ENCODE measurements around the gene ENTPD8. TPM values are rescaled to one million over a fixed set of nuclear protein-coding genes. Genes with fewer than 3 reads are reported as not detected.
"Not testable (repeated sequence)": the region's sequence is repeated elsewhere in the genome, so short reads cannot be mapped to it uniquely, and the experiment has no call there.

Gene ENTPD8
- total RNA-seq, 1 experiment from 2014 or later: not detected

DNA sequence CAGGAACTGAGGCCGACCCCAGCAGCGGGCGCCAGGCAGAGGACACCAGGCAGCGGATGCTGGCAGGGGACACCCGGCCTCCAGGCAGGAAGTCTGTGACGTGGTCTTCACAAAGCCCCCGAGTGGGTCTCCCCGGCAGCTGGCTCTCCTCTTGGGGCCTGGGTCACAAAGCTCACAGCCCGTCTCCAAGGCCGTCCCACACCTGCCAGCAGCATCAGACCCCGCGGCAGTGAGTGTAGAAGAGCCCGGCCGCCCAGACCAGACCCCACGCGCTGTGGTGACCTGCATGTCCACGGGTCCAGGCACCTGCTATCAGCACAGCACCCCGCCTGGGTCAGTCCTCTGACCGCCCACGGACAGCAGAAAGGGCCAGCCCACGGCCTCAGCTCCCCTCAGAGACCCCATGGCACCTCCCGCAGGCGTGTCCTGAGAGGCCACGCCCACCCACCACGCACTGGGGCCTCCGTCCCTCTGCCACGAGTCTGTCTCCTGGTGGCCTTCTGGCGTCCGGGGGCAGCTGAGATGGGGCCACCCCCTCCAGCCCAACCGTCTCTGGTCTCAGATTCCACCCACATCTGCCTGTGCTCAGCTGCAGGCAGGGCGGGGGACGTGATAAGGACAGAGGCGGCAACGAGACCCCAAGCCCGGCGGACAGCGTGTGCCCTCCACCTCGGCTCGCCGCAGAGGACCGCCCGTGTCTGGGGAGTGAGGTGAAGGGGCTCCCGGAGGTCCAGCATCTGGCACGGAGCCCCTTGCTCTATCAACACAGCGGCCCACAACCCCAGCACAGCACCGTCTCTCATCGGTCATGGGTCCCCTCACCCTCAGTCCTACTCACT, 52.3 kb downstream of the ENTPD8 start:
- no peak overlapping the region for H3K4me3 ChIP-seq
- DNase-seq: no peak

GRCh38 chr9:137387891-137388560, 53.1 kb downstream of the ENTPD8 start:
- H3K27ac ChIP-seq: no peak overlapping the region
- peaks cover 16% of the 10 kb centered on the region for H3K4me1 ChIP-seq
- no peak overlapping the region for H3K4me3 ChIP-seq
- no peak for DNase-seq
- H3K9me3 ChIP-seq (replicated peaks): no peaks in the 10 kb centered on the region
- H3K27me3 ChIP-seq: peaks cover 25% of the 10 kb centered on the region; the same call in 1 of the 2 replicates
- H3K36me3 ChIP-seq: no peaks in the 10 kb centered on the region

More for the DNA sequence above, 52.3 kb downstream of the ENTPD8 start:
- Histone ChIP-seq H3K9me3 (replicated peaks) (no peaks in the 10 kb centered on the region), H3K27ac (no peak overlapping the region), H3K4me1 (peaks cover 12% of the 10 kb centered on the region), H3K27me3 (peaks cover 25% of the 10 kb centered on the region; the same call in 1 of the 2 replicates), H3K36me3 (no peaks in the 10 kb centered on the region)

- Histone ChIP-seq H3K9me3 (replicated peaks) (no peaks in the 10 kb centered on the region), H3K4me1 (peaks cover 19% of the 10 kb centered on the region), H3K27me3 (peaks cover 25% of the 10 kb centered on the region; the same call in 1 of the 2 replicates), H3K36me3 (no peaks in the 10 kb centered on the region), H3K27ac (no peak overlapping the region), H3K4me3 (no peak overlapping the region)
- no peak for DNase-seq
These were observed 53.9 kb downstream of the ENTPD8 start for GRCh38 chr9:137387114-137387890.

DNA sequence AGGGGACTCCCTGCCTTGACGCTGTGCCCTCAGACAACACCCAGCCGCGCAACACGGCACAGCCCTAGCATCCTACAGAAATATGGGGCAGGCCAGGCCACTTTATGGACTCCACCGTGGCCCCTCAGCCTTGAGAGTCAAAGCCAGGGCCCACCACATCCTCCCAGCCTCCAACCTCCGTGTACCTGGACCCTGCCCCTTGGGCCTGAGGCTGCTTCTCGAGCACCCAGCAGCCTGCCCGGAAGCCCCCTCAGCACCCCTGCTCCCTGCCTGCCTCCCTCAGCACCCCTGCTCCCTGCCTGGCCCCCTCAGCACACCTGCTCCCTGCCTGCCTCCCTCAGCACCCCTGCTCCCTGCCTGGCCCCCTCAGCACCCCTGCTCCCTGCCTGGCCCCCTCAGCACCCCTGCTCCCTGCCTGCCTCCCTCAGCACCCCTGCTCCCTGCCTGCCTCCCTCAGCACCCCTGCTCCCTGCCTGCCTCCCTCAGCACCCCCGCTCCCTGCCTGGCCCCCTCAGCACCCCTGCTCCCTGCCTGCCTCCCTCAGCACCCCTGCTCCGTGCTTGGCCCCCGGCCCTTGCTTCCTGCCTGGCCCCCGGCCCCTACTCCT, 54.5 kb downstream of the ENTPD8 start:
- not testable (repeated sequence) for H3K9me3 ChIP-seq (replicated peaks); DNase-seq; H3K27ac ChIP-seq; H3K36me3 ChIP-seq; H3K4me3 ChIP-seq
- H3K4me1 ChIP-seq: peaks cover 19% of the 10 kb centered on the region
- H3K27me3 ChIP-seq: peaks cover 25% of the 10 kb centered on the region; the same call in 1 of the 2 replicates

DNA sequence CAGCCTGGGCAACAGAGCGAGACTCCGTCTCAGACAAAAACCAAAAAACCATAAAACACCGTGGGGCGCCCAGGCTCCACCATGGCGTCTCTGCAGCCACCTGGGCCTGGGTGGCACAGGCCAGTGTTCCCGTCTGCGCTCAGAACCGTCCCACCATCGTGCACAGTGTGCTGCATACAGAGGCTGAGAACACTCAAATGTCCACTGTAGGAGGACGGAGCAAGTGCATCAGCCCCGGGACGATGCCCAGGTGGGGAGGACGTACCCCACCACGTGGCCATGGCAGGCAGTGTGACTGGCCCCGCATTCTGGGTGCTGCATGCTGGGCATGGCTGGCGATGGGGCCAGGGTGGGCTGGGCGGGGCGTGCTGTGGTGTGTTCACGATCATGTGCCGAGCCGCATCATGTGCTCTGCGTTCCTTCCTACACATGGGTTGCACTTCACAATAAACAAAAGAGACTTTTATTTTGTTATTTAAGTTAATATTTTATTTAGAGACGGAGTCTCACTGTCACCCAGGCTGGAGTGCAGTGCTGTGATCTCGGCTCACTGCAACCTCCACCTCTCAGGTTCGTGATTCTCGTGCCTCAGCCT, 56.0 kb downstream of the ENTPD8 start:
- Histone ChIP-seq H3K36me3 (no peaks in the 10 kb centered on the region), H3K27me3 (peaks cover 25% of the 10 kb centered on the region; the same call in 1 of the 2 replicates), H3K4me1 (peaks cover 15% of the 10 kb centered on the region), H3K4me3 (no peak overlapping the region), H3K9me3 (replicated peaks) (no peaks in the 10 kb centered on the region), H3K27ac (no peak overlapping the region)
- no peak for DNase-seq

Other genes with a start within 250 kb of the ENTPD8 start
- gene TPRN, start 240.6 kb downstream of the ENTPD8 start, total RNA-seq (2014; rRNA removed; shearing (Covaris generic)): 14.0 and 14.8 TPM in 2 replicates
- gene TMEM203, start 235.7 kb downstream of the ENTPD8 start, total RNA-seq (2014; rRNA removed; shearing (Covaris generic)): 57.3 and 60.5 TPM in 2 replicates
- gene NDOR1, start 235.7 kb downstream of the ENTPD8 start, total RNA-seq (2014; rRNA removed; shearing (Covaris generic)): 12.5 and 17.2 TPM in 2 replicates
- 0.23 and 0.43 TPM in 2 replicates for gene RNF208, start 219.1 kb downstream of the ENTPD8 start, total RNA-seq (2014; rRNA removed; shearing (Covaris generic))
- 1.7 TPM in 2 replicates for gene CYSRT1, start 216.2 kb downstream of the ENTPD8 start, total RNA-seq (2014; rRNA removed; shearing (Covaris generic))
- not detected in 2 replicates for gene RNF224, start 213.9 kb downstream of the ENTPD8 start, total RNA-seq (2014; rRNA removed; shearing (Covaris generic))
- gene SLC34A3, start 210.5 kb downstream of the ENTPD8 start, total RNA-seq (2014; rRNA removed; shearing (Covaris generic)): 0.06 TPM in 1 of 2 replicates, not detected in the other
- 528 and 565 TPM in 2 replicates for gene TUBB4B, start 200.1 kb downstream of the ENTPD8 start, total RNA-seq (2014; rRNA removed; shearing (Covaris generic))
- not detected in 2 replicates for gene STPG3, start 190.1 kb downstream of the ENTPD8 start, total RNA-seq (2014; rRNA removed; shearing (Covaris generic))
- 65.5 and 66.8 TPM in 2 replicates for gene NELFB, start 186.0 kb downstream of the ENTPD8 start, total RNA-seq (2014; rRNA removed; shearing (Covaris generic))
- gene TOR4A, start 163.6 kb downstream of the ENTPD8 start, total RNA-seq (2014; rRNA removed; shearing (Covaris generic)): 4.0 and 4.4 TPM in 2 replicates
- 0.89 and 1.0 TPM in 2 replicates for gene NRARP, start 139.1 kb downstream of the ENTPD8 start, total RNA-seq (2014; rRNA removed; shearing (Covaris generic))
- gene EXD3, start 18.2 kb downstream of the ENTPD8 start, total RNA-seq (2014; rRNA removed; shearing (Covaris generic)): 1.8 and 1.9 TPM in 2 replicates
- not detected in 2 replicates for gene NOXA1, start 18.0 kb downstream of the ENTPD8 start, total RNA-seq (2014; rRNA removed; shearing (Covaris generic))
- 35.4 and 40.3 TPM in 2 replicates for gene NSMF, start 18.0 kb upstream of the ENTPD8 start, total RNA-seq (2014; rRNA removed; shearing (Covaris generic))
- 0.14 and 0.43 TPM in 2 replicates for gene PNPLA7, start 109.0 kb upstream of the ENTPD8 start, total RNA-seq (2014; rRNA removed; shearing (Covaris generic))
- gene MRPL41, start 110.5 kb upstream of the ENTPD8 start, total RNA-seq (2014; rRNA removed; shearing (Covaris generic)): 12.3 and 15.6 TPM in 2 replicates
- gene DPH7, start 137.6 kb upstream of the ENTPD8 start, total RNA-seq (2014; rRNA removed; shearing (Covaris generic)): 27.5 and 31.7 TPM in 2 replicates
- 46.9 and 48.8 TPM in 2 replicates for gene ZMYND19, start 149.2 kb upstream of the ENTPD8 start, total RNA-seq (2014; rRNA removed; shearing (Covaris generic))
- 4.5 and 5.4 TPM in 2 replicates for gene ARRDC1, start 164.3 kb upstream of the ENTPD8 start, total RNA-seq (2014; rRNA removed; shearing (Covaris generic))
- gene EHMT1, start 177.6 kb upstream of the ENTPD8 start, total RNA-seq (2014; rRNA removed; shearing (Covaris generic)): 77.3 and 79.6 TPM in 2 replicates